Cardiac septum (tissue), 1 donor: ENCODE data around the gene TOMM40. TPM values are rescaled to one million over a fixed set of nuclear protein-coding genes. Genes with fewer than 3 reads are reported as not detected.

Experiments
- total RNA-seq: library from RNA; stranded (reverse); fragmentation: NEBNext Ultra II Directional; extraction: Animal tissue kit (Norgen Biotek cat#: 25700); gene quantifications from one replicate; pipeline ENCODE4 v1.2.1, GENCODE V29; 2021
- donor health status: DM: no; HTN: no; CAD: no.

Gene TOMM40
- total RNA-seq, 1 donor from 2014 or later = 43.0 TPM

Other genes starting within 250 kb of the TOMM40 start
- 44.0 TPM for gene PVR, start 247.3 kb upstream of the TOMM40 start, total RNA-seq
- 7.6 TPM for gene CEACAM19, start 219.8 kb upstream of the TOMM40 start, total RNA-seq
- gene CEACAM16, start 192.1 kb upstream of the TOMM40 start, total RNA-seq = not detected
- gene BCL3, start 142.5 kb upstream of the TOMM40 start, total RNA-seq = 41.5 TPM
- gene CBLC, start 113.4 kb upstream of the TOMM40 start, total RNA-seq = not detected
- gene BCAM, start 82.2 kb upstream of the TOMM40 start, total RNA-seq = 86.8 TPM
- 60.0 TPM for gene NECTIN2, start 45.0 kb upstream of the TOMM40 start, total RNA-seq
- gene APOE, start 14.5 kb downstream of the TOMM40 start, total RNA-seq = 26.6 TPM
- 7.3 TPM for gene APOC1, start 23.4 kb downstream of the TOMM40 start, total RNA-seq
- not detected for gene APOC4, start 51.0 kb downstream of the TOMM40 start, total RNA-seq
- gene APOC2, start 54.8 kb downstream of the TOMM40 start, total RNA-seq = not detected
- 87.4 TPM for gene CLPTM1, start 64.1 kb downstream of the TOMM40 start, total RNA-seq
- 9.0 TPM for gene RELB, start 110.2 kb downstream of the TOMM40 start, total RNA-seq
- 45.6 TPM for gene CLASRP, start 147.8 kb downstream of the TOMM40 start, total RNA-seq
- 0.13 TPM for gene ZNF296, start 185.2 kb downstream of the TOMM40 start, total RNA-seq
- gene GEMIN7, start 188.0 kb downstream of the TOMM40 start, total RNA-seq = 10.7 TPM
- 18.6 TPM for gene PPP1R37, start 201.9 kb downstream of the TOMM40 start, total RNA-seq